ENCODE measurements around the gene RAE1. TPM values are rescaled to one million over a fixed set of nuclear protein-coding genes. Genes with fewer than 3 reads are reported as not detected.

The RAE1 gene
- total RNA-seq, 2 experiments from 2014 or later, result 31.8 to 34.4 TPM

GRCh38 chr20:57408131-57408530 lies 57.1 kb downstream of the RAE1 start:
- no peak for ATAC-seq (ENCODE audit: low read depth)
- Mint-ChIP-seq H3K4me3 (no peak overlapping the region), H3K36me3 (peaks cover 10% of the 10 kb centered on the region), H3K4me1 (peaks cover 9% of the 10 kb centered on the region), H3K27me3 (no peaks in the 10 kb centered on the region), H3K27ac (no peak overlapping the region), H3K9me3 (no peaks in the 10 kb centered on the region)
- POLR2A ChIA-PET, result interaction anchor here (1.2 to 1.5 kb wide), 2 partner anchors 11 to 16 kb away, joined by 3 to 4 read pairs; no protein-coding TSS in a partner anchor
- no peak for DNase-seq

GRCh38 chr20:57408536-57409233 lies 57.6 kb downstream of the RAE1 start:
- DNase-seq (no peak), ATAC-seq (ENCODE audit: low read depth) (no peak)
- Mint-ChIP-seq H3K4me1 (peaks cover 9% of the 10 kb centered on the region), H3K4me3 (no peak overlapping the region), H3K9me3 (no peaks in the 10 kb centered on the region), H3K36me3 (peaks cover 6% of the 10 kb centered on the region), H3K27ac (no peak overlapping the region), H3K27me3 (no peaks in the 10 kb centered on the region)
- POLR2A ChIA-PET, result interaction anchor here (1.5 kb wide), 1 partner anchor 16 kb away, joined by 4 read pairs; no protein-coding TSS in a partner anchor

- no peaks in the 10 kb centered on the region for H3K9me3 Mint-ChIP-seq
- H3K4me1 Mint-ChIP-seq, result peaks cover 9% of the 10 kb centered on the region
- no peak overlapping the region for H3K4me3 Mint-ChIP-seq
- no peak overlapping the region for H3K27ac Mint-ChIP-seq
- POLR2A ChIA-PET, result interaction anchor here (1.5 kb wide), 1 partner anchor 17 kb away, joined by 4 read pairs; no protein-coding TSS in a partner anchor
- H3K36me3 Mint-ChIP-seq, result peaks cover 4% of the 10 kb centered on the region
- no peaks in the 10 kb centered on the region for H3K27me3 Mint-ChIP-seq
- ATAC-seq (ENCODE audit: low read depth) (no peak), DNase-seq (no peak)
Observed at GRCh38 chr20:57409316-57409671, 58.2 kb downstream of the RAE1 start.

GRCh38 chr20:57409672-57410397 lies 58.8 kb downstream of the RAE1 start:
- no peak overlapping the region for H3K27ac Mint-ChIP-seq
- no peaks in the 10 kb centered on the region for H3K27me3 Mint-ChIP-seq
- no peak for DNase-seq
- POLR2A ChIA-PET, result interaction anchor here (1.5 kb wide), 1 partner anchor 17 kb away, joined by 4 read pairs; no protein-coding TSS in a partner anchor
- no peak for ATAC-seq (ENCODE audit: low read depth)
- peaks cover 9% of the 10 kb centered on the region for H3K4me1 Mint-ChIP-seq
- H3K4me3 Mint-ChIP-seq, result no peak overlapping the region
- no peaks in the 10 kb centered on the region for H3K9me3 Mint-ChIP-seq
- peaks cover 4% of the 10 kb centered on the region for H3K36me3 Mint-ChIP-seq

GRCh38 chr20:57410398-57410920 lies 59.4 kb downstream of the RAE1 start:
- Mint-ChIP-seq H3K27ac (no peak overlapping the region), H3K9me3 (no peaks in the 10 kb centered on the region), H3K4me3 (no peak overlapping the region), H3K36me3 (peaks cover 4% of the 10 kb centered on the region), H3K4me1 (peaks cover 9% of the 10 kb centered on the region), H3K27me3 (no peaks in the 10 kb centered on the region)
- POLR2A ChIA-PET, result no interaction called here
- no peak for ATAC-seq (ENCODE audit: low read depth)
- no peak for DNase-seq

- ATAC-seq (ENCODE audit: low read depth) (no peak), DNase-seq (no peak)
- Mint-ChIP-seq H3K27ac (no peak overlapping the region), H3K27me3 (no peaks in the 10 kb centered on the region), H3K9me3 (no peaks in the 10 kb centered on the region), H3K4me3 (no peak overlapping the region), H3K4me1 (peaks cover 9% of the 10 kb centered on the region), H3K36me3 (peaks cover 4% of the 10 kb centered on the region)
- POLR2A ChIA-PET, result no interaction called here
Observed at GRCh38 chr20:57410924-57411323, 59.9 kb downstream of the RAE1 start.

GRCh38 chr20:57411406-57412283 lies 60.6 kb downstream of the RAE1 start:
- Mint-ChIP-seq H3K4me1 (peaks cover 9% of the 10 kb centered on the region), H3K9me3 (no peaks in the 10 kb centered on the region), H3K27ac (no peak overlapping the region), H3K4me3 (no peak overlapping the region), H3K36me3 (peaks cover 4% of the 10 kb centered on the region), H3K27me3 (no peaks in the 10 kb centered on the region)
- ATAC-seq (ENCODE audit: low read depth) (no peak), DNase-seq (no peak)
- POLR2A ChIA-PET, result interaction anchor here (1.9 kb wide), 1 partner anchor 9 kb away, joined by 15 read pairs; no protein-coding TSS in a partner anchor

- peaks cover 4% of the 10 kb centered on the region for H3K36me3 Mint-ChIP-seq
- no peak overlapping the region for H3K27ac Mint-ChIP-seq
- ATAC-seq (ENCODE audit: low read depth), result peak; percentile 40
- peaks cover 12% of the 10 kb centered on the region for H3K4me1 Mint-ChIP-seq
- DNase-seq, result no peak
- H3K9me3 Mint-ChIP-seq, result no peaks in the 10 kb centered on the region
- no peak overlapping the region for H3K4me3 Mint-ChIP-seq
- POLR2A ChIA-PET, result interaction anchor here (0.8 to 1.9 kb wide), 4 partner anchors 10 to 21 kb away, joined by 3 to 15 read pairs (median 5); no protein-coding TSS in a partner anchor
- H3K27me3 Mint-ChIP-seq, result peaks cover 4% of the 10 kb centered on the region
Observed at GRCh38 chr20:57412347-57413029, 61.4 kb downstream of the RAE1 start.

- Mint-ChIP-seq H3K27me3 (peaks cover 4% of the 10 kb centered on the region), H3K4me3 (no peak overlapping the region), H3K9me3 (no peaks in the 10 kb centered on the region), H3K36me3 (peaks cover 3% of the 10 kb centered on the region), H3K4me1 (peaks cover 12% of the 10 kb centered on the region), H3K27ac (no peak overlapping the region)
- no peak for ATAC-seq (ENCODE audit: low read depth)
- DNase-seq, result no peak
- POLR2A ChIA-PET, result interaction anchor here (1.0 to 1.7 kb wide), 3 partner anchors 12 to 19 kb away, joined by 3 to 6 read pairs (median 4); no protein-coding TSS in a partner anchor
Observed at GRCh38 chr20:57413986-57414385, 62.9 kb downstream of the RAE1 start.

GRCh38 chr20:57414867-57415592 lies 64.0 kb downstream of the RAE1 start:
- peaks cover 3% of the 10 kb centered on the region for H3K36me3 Mint-ChIP-seq
- H3K27ac Mint-ChIP-seq, result no peak overlapping the region
- no peak for ATAC-seq (ENCODE audit: low read depth)
- H3K27me3 Mint-ChIP-seq, result peaks cover 4% of the 10 kb centered on the region
- no peak for DNase-seq
- POLR2A ChIA-PET, result interaction anchor here (1.0 kb wide), 1 partner anchor 13 kb away, joined by 3 read pairs; no protein-coding TSS in a partner anchor
- H3K4me3 Mint-ChIP-seq, result no peak overlapping the region
- H3K4me1 Mint-ChIP-seq, result peaks cover 12% of the 10 kb centered on the region
- H3K9me3 Mint-ChIP-seq, result no peaks in the 10 kb centered on the region

- H3K27ac Mint-ChIP-seq, result no peak overlapping the region
- DNase-seq, result no peak
- H3K27me3 Mint-ChIP-seq, result peaks cover 4% of the 10 kb centered on the region
- no peak for ATAC-seq (ENCODE audit: low read depth)
- H3K4me1 Mint-ChIP-seq, result peaks cover 12% of the 10 kb centered on the region
- no peak overlapping the region for H3K4me3 Mint-ChIP-seq
- no peaks in the 10 kb centered on the region for H3K9me3 Mint-ChIP-seq
- POLR2A ChIA-PET, result no interaction called here
- peaks cover 2% of the 10 kb centered on the region for H3K36me3 Mint-ChIP-seq
Observed at GRCh38 chr20:57415771-57416170, 64.7 kb downstream of the RAE1 start.
